Endothelial cell of umbilical vein (primary cell): ENCODE measurements around the gene UPP1. TPM values are rescaled to one million over a fixed set of nuclear protein-coding genes. Genes with fewer than 3 reads are reported as not detected.

Experiments used
- BruUV-seq: library from RNA; stranded (reverse); fragments of 400-500 nt; replicated peaks from 2 replicates; lab custom pipeline; 2021; lab: Mats Ljungman, UMichigan
- CTCF ChIA-PET: fragments of 300-600, 350-600 bp; sonication (Branson Sonifier 250); formaldehyde crosslinking; loops from one replicate; lab custom pipeline; 2021; ENCODE audit warnings: antibody characterized with exemption, inconsistent platforms; lab: Charles Lee
- POLR2A ChIA-PET: fragments of 300-600, 350-600 bp; sonication (Branson Sonifier 250); formaldehyde crosslinking; loops from one replicate; lab custom pipeline; 2021; ENCODE audit warnings: antibody characterized with exemption, inconsistent platforms; lab: Charles Lee
- DNase-seq: peaks from one replicate; pipeline ENCODE4 v3.0.0-alpha.2; 2011; ENCODE audit warnings: low read depth, low spot score
- FAIRE-seq: peaks from 2 replicates; lab custom pipeline; 2011; peaks lifted over from hg19 to GRCh38; lab: Jason Lieb, UNC
- H2AFZ ChIP-seq: 2 replicates; pipeline ENCODE4 v1.6.0; 2012; ENCODE audit warnings: low read depth, low read length, control low read depth, inconsistent platforms
- H3K27ac ChIP-seq: 2 replicates; pipeline ENCODE4 v1.5.1; 2011; ENCODE audit warnings: low read depth, mild to moderate bottlenecking, control low read depth, low read length, moderate library complexity; ENCODE audit not compliant: insufficient read depth
- H3K27me3 ChIP-seq, 2 experiments: 2 replicates each; pipeline versions ENCODE4 v1.6.0 to v1.6.1; 2011; ENCODE audit warnings: low read length in 2 of 2, mixed read lengths in 1 of 2; ENCODE audit not compliant: control insufficient read depth in 2 of 2, insufficient read depth in 2 of 2
- H3K36me3 ChIP-seq, 2 experiments: 2 replicates in 1 of 2; 3 replicates in 1 of 2; pipeline ENCODE4 v1.5.1; 2011; ENCODE audit warnings: low read length in 2 of 2, mild to moderate bottlenecking in 1 of 2, moderate library complexity in 1 of 2; ENCODE audit not compliant: control insufficient read depth in 2 of 2, insufficient read depth in 2 of 2; ENCODE audit errors: extremely low read depth in 1 of 2
- H3K4me1 ChIP-seq: 3 replicates; pipeline ENCODE4 v1.5.1; 2011; ENCODE audit warnings: mild to moderate bottlenecking, low read length; ENCODE audit not compliant: control insufficient read depth, insufficient read depth; ENCODE audit errors: extremely low read depth
- H3K4me2 ChIP-seq: 2 replicates; pipeline ENCODE4 v1.6.1; 2011; ENCODE audit warnings: low read length, control low read depth, mixed read lengths; ENCODE audit not compliant: insufficient read depth
- H3K4me3 ChIP-seq, 3 experiments: fragments of 200-600 bp in 1 of 3; sonication (generic), shearing (Covaris generic) in 1 of 3; replicated peaks in 1 of 3; 2 replicates each; pipeline ENCODE4 v1.5.1; 2011 to 2016; ENCODE audit warnings: control low read depth in 3 of 3, low read length in 3 of 3, mild to moderate bottlenecking in 2 of 3, inconsistent platforms in 1 of 3, low read depth in 1 of 3, moderate library complexity in 1 of 3; ENCODE audit not compliant: insufficient read depth in 1 of 3
- H3K79me2 ChIP-seq: 2 replicates; pipeline ENCODE4 v1.6.0; 2012; ENCODE audit warnings: low read length, inconsistent platforms; ENCODE audit not compliant: control insufficient read depth, insufficient read depth
- H3K9ac ChIP-seq: replicated peaks from 2 replicates; pipeline ENCODE3; 2011; ENCODE audit warnings: low read length, control low read depth; ENCODE audit not compliant: insufficient read depth; ENCODE audit errors: extremely low read depth
- H3K9me1 ChIP-seq: replicated peaks from 3 replicates; pipeline ENCODE4 v1.6.0; 2011; ENCODE audit warnings: mild to moderate bottlenecking, low read length; ENCODE audit not compliant: control insufficient read depth, insufficient read depth; ENCODE audit errors: extremely low read depth
- H3K9me3 ChIP-seq: replicated peaks from 2 replicates; pipeline ENCODE4 v1.5.1; 2012; ENCODE audit warnings: low read length, inconsistent platforms; ENCODE audit not compliant: control insufficient read depth, insufficient read depth
- H4K20me1 ChIP-seq: replicated peaks from 2 replicates; pipeline ENCODE3; 2011; ENCODE audit warnings: mild to moderate bottlenecking, low read length; ENCODE audit not compliant: control insufficient read depth, insufficient read depth; ENCODE audit errors: extremely low read depth
- GATA2 ChIP-seq: IDR thresholded peaks from 2 replicates; pipeline ENCODE4 v1.7.0; 2011; ENCODE audit warnings: low read depth, mild to moderate bottlenecking, moderate library complexity, mixed read lengths, low read length; ENCODE audit not compliant: insufficient read length, insufficient read depth
- JUN ChIP-seq: IDR thresholded peaks from 2 replicates; pipeline ENCODE4 v1.6.1; 2011; ENCODE audit warnings: borderline replicate concordance, low read depth; ENCODE audit not compliant: insufficient read length, insufficient read depth
- POLR2AphosphoS5 ChIP-seq: IDR thresholded peaks from 2 replicates; pipeline ENCODE4 v1.6.1; 2012; ENCODE audit warnings: low read depth, mild to moderate bottlenecking, control low read depth, low read length, moderate library complexity; ENCODE audit not compliant: insufficient read depth
- dilution Hi-C: fragments of 300-500 bp; cut with MboI; formaldehyde crosslinking; loops from one replicate; pipeline ENCODE4 v1.15.0; 2019; ENCODE audit warnings: low sequenced_read_pairs; ENCODE audit not compliant: extremely low pct_ligation_motif_present
- intact Hi-C: fragments of 100-400 bp; cut with micrococcal nuclease; formaldehyde crosslinking; loops from one replicate; pipeline ENCODE4 v1.10.0; 2022
- polyA plus RNA-seq, 4 experiments: library from polyadenylated mRNA; depleted of rRNA in 3 of 4; stranded (reverse) in 3 of 4; unstranded in 1 of 4; fragments of >200 nt; gene quantifications; 2 replicates each; pipeline versions ENCODE4 v1.2.1 to v1.2.3, GENCODE V29; 2011 to 2012; ENCODE audit warnings: missing spikeins in 1 of 4
- total RNA-seq: library from RNA; stranded (reverse); gene quantifications from 2 replicates; pipeline ENCODE4 v1.2.3, GENCODE V29; 2021
- TF ChIP-seq, protein P1 (sequence below): IDR thresholded peaks from 2 replicates; pipeline ENCODE4 v1.6.1; 2011; ENCODE audit not compliant: insufficient read depth, insufficient read length
- TF ChIP-seq, protein P2 (sequence below), 2 donors: IDR thresholded peaks; 1 replicate in 1 of 2; 2 replicates in 1 of 2; pipeline ENCODE4 v1.5.1; 2011; ENCODE audit warnings: low read length in 2 of 2, mild to moderate bottlenecking in 2 of 2, moderate library complexity in 2 of 2, control low read depth in 1 of 2, inconsistent platforms in 1 of 2, low read depth in 1 of 2; ENCODE audit not compliant: insufficient read depth in 1 of 2; ENCODE audit errors: extremely low read depth in 1 of 2

UPP1 gene
- total and polyA plus RNA-seq, 2 donors (not counting 3 experiments of a cell fraction or from before 2014, with no cell fraction given), result 60.7 to 66.0 TPM

DNA sequence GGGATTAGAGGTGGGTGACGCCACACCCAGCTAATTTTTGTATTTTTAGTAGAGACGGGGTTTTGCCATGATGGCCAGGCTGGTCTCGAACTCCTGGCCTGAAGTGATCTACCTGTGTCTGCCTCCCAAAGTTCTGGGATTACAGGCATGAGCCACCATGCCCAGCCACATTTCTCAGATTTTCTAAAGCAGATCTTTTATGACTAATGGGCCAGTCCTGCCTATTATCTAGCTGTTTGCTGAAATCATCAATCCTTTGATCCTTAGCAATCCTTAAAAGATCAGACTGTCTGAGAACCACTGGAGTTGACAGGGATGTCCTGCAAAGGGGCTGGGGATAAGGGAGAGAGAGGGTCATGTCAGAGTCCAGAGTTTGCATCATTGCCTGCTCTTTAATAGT lies 61.0 kb downstream of the UPP1 start:
- intact Hi-C loops, result loop anchor here (10.0 kb wide), 1 partner anchor 355 kb away; no protein-coding TSS in a partner anchor
- Histone ChIP-seq H3K4me3 (no peak overlapping the region), H4K20me1 (no peaks in the 10 kb centered on the region), H3K27me3 (peaks cover 8% of the 10 kb centered on the region in 2 experiments), H3K4me1 (no peaks in the 10 kb centered on the region), H3K79me2 (no peaks in the 10 kb centered on the region), H3K9me1 (no peaks in the 10 kb centered on the region), H3K9ac (no peak overlapping the region), H3K9me3 (no peaks in the 10 kb centered on the region), H3K4me2 (no peak overlapping the region), H2AFZ (no peak overlapping the region), H3K27ac (no peak overlapping the region), H3K36me3 (no peaks in the 10 kb centered on the region)
- ChIA-PET CTCF (interaction anchor here (1.3 kb wide), 1 partner anchor 40 kb away, joined by 4 read pairs; no protein-coding TSS in a partner anchor), POLR2A (no interaction called here)
- no peak for FAIRE-seq
- dilution Hi-C loops, result no loop called here
- BruUV-seq, result no TSS peak
- DNase-seq, result no peak
- TF ChIP-seq JUN (no peak), GATA2 (no peak), POLR2AphosphoS5 (no peak)
- TF ChIP-seq, protein P1, sequence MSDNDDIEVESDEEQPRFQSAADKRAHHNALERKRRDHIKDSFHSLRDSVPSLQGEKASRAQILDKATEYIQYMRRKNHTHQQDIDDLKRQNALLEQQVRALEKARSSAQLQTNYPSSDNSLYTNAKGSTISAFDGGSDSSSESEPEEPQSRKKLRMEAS, result no peak
- TF ChIP-seq, protein P2, sequence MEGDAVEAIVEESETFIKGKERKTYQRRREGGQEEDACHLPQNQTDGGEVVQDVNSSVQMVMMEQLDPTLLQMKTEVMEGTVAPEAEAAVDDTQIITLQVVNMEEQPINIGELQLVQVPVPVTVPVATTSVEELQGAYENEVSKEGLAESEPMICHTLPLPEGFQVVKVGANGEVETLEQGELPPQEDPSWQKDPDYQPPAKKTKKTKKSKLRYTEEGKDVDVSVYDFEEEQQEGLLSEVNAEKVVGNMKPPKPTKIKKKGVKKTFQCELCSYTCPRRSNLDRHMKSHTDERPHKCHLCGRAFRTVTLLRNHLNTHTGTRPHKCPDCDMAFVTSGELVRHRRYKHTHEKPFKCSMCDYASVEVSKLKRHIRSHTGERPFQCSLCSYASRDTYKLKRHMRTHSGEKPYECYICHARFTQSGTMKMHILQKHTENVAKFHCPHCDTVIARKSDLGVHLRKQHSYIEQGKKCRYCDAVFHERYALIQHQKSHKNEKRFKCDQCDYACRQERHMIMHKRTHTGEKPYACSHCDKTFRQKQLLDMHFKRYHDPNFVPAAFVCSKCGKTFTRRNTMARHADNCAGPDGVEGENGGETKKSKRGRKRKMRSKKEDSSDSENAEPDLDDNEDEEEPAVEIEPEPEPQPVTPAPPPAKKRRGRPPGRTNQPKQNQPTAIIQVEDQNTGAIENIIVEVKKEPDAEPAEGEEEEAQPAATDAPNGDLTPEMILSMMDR (IDR thresholded peaks at IDR 0.05; ENCODE audit: extremely low read depth in 1 of 2, insufficient read depth in 1 of 2, low read depth in 1 of 2, low read length in 2 of 2), result no peak
